Ishikawa (cell line): ENCODE measurements around the gene TH.

Experiments used
- TAF1 ChIP-seq: IDR thresholded peaks from 2 replicates; pipeline ENCODE4 v1.6.1; 2012; ENCODE audit warnings: low read depth, mild to moderate bottlenecking
- YY1 ChIP-seq: IDR thresholded peaks from 2 replicates; pipeline ENCODE4 v1.6.1; 2012; ENCODE audit warnings: low read depth
- TF ChIP-seq, protein P1 (sequence below): IDR thresholded peaks from 2 replicates; pipeline ENCODE4 v1.6.1; 2012

DNA sequence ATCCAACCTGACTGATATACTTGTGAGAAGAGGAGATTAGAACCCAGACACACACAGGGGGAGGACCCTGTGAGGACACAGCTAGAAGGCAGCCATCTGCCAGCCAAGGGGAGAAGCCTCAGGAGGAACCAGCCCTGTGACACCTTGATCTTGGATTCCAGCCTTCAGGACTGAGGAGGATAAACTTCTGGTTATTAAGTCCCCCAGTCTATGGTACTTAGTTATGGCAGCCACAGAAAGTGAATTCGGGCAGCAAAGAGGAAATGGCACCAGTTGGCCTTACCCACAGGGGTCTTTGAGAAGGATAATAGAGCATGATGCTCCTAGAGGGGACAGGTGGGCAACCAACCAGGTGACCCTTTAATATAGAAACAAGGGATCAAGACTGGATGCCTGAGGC lies 49.4 kb upstream of the TH start:
- TF ChIP-seq, protein P1, sequence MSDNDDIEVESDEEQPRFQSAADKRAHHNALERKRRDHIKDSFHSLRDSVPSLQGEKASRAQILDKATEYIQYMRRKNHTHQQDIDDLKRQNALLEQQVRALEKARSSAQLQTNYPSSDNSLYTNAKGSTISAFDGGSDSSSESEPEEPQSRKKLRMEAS: no peak
- TF ChIP-seq YY1 (no peak), TAF1 (no peak)
